A673 (cell line): ENCODE results near the gene ZNF816.

ENCODE experiments used
- EZH2 ChIP-seq: fragments of 200-600 bp; sonication (generic); IDR thresholded peaks from 2 replicates; pipeline ENCODE4 v1.6.1; 2017; ENCODE audit warnings: borderline replicate concordance, low read depth, mild to moderate bottlenecking, mixed read lengths, antibody characterized with exemption, low read length; ENCODE audit not compliant: poor library complexity, severe bottlenecking
- TF ChIP-seq, protein P1 (sequence below): fragments of 300-800, 200-600 bp; sonication (generic); conservative IDR thresholded peaks from 2 replicates; pipeline ENCODE4 v1.5.1; 2017; ENCODE audit warnings: low read depth, mild to moderate bottlenecking, antibody characterized with exemption, low read length, moderate library complexity, mixed read lengths

DNA sequence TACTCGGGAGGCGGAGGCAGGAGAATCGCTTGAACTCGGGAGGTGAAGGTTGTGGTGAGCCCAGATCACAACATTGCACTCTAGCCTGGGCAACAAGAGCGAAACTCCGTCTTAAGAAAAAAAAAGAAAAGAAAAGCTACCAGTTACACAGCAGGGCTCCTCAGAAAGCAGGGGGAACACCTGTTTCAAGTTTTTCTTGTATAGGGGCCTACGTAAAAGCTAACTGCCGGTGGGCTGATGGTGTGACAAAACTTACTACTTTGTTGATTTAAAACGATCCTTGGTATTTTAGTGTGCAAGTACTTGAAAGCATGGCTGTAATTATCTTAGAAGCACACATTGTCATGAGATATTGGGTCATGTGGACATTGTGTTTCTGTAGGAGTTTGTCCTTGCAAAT is 35.3 kb upstream of the ZNF816 start:
- TF ChIP-seq, protein P1, sequence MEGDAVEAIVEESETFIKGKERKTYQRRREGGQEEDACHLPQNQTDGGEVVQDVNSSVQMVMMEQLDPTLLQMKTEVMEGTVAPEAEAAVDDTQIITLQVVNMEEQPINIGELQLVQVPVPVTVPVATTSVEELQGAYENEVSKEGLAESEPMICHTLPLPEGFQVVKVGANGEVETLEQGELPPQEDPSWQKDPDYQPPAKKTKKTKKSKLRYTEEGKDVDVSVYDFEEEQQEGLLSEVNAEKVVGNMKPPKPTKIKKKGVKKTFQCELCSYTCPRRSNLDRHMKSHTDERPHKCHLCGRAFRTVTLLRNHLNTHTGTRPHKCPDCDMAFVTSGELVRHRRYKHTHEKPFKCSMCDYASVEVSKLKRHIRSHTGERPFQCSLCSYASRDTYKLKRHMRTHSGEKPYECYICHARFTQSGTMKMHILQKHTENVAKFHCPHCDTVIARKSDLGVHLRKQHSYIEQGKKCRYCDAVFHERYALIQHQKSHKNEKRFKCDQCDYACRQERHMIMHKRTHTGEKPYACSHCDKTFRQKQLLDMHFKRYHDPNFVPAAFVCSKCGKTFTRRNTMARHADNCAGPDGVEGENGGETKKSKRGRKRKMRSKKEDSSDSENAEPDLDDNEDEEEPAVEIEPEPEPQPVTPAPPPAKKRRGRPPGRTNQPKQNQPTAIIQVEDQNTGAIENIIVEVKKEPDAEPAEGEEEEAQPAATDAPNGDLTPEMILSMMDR: no peak
- no peak for TF ChIP-seq EZH2
